Measurements from ENCODE around the gene GNGT2.
"Not testable (repeated sequence)": the region's sequence is repeated elsewhere in the genome, so short reads cannot be mapped to it uniquely, and the experiment has no call there.

- not testable (repeated sequence) for TF ChIP-seq CTCF (IDR thresholded peaks at IDR 0.05; ENCODE audit: poor library complexity, severe bottlenecking); REST (IDR thresholded peaks at IDR 0.05; ENCODE audit: borderline replicate concordance); RAD21 (conservative IDR thresholded peaks at IDR 0.05); EP300 (conservative IDR thresholded peaks at IDR 0.05; ENCODE audit: poor library complexity, severe bottlenecking); POLR2AphosphoS5 (IDR thresholded peaks at IDR 0.05); EZH2 (IDR thresholded peaks at IDR 0.05; ENCODE audit: borderline replicate concordance, insufficient read depth, low read length, poor library complexity, severe bottlenecking)
Observed at GRCh38 chr17:49184522-49184921, 25.9 kb downstream of the GNGT2 start.

All from neural cell (in vitro differentiated cells).